WI38 (cell line): Measurements from ENCODE around the gene LRP6.
"Not testable (repeated sequence)": the region's sequence is repeated elsewhere in the genome, so short reads cannot be mapped to it uniquely, and the experiment has no call there.

ENCODE experiments used
- H3K4me3 ChIP-seq: 2 replicates; pipeline ENCODE4 v1.5.1; 2011; ENCODE audit warnings: low read depth, mild to moderate bottlenecking, control low read depth, low read length
- CTCF ChIP-seq: IDR thresholded peaks from 2 replicates; pipeline ENCODE4 v1.5.1; 2012; ENCODE audit warnings: low read depth, mild to moderate bottlenecking, control low read depth, low read length

The LRP6 gene

GRCh38 chr12:12123036-12123604 is 143.7 kb downstream of the LRP6 start:
- TF ChIP-seq CTCF = no peak
- no peak overlapping the region for H3K4me3 ChIP-seq

- no peak overlapping the region for H3K4me3 ChIP-seq
- TF ChIP-seq CTCF = no peak
These were observed 145.8 kb downstream of the LRP6 start for GRCh38 chr12:12121061-12121460.

DNA sequence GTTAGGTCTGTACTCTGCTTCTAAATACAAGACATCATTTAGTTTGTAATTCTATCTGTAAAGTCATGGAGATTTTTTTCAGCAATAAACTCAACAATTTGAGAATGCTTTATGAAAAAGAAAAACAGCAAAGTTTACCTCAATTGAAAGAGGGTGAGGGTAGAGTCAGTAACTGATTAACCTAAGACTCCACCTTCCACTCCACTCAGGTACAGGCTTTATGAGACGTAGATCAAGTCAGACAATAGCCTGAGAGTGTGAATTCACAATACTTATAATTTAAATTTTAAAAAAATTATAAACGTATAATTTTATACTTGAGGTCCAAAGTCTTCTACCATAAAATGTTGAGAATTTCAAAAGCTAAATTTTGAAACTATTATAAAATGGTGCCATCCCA is 150.2 kb downstream of the LRP6 start:
- H3K4me3 ChIP-seq = no peak overlapping the region
- no peak for TF ChIP-seq CTCF

DNA sequence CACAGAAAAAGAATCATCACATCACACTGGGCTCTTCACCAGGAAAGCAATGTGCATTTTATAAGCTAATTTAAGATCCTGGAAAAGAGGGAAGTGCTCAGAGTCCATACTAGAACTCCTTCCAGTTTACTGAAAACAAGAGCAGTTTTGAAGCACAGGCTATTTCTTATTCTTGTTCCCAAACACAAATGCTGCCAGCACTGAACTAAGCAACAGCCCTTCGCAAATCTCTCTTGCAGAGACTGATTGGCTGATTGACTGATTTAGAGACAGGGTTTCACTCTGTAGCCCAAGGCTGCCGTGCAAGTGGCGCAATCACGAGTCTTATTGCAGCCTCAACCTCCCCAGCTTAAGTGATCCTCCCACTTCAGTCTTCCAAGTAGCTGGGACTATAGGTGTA is 151.3 kb downstream of the LRP6 start:
- no peak overlapping the region for H3K4me3 ChIP-seq
- no peak for TF ChIP-seq CTCF

- H3K4me3 ChIP-seq = not testable (repeated sequence)
These were observed 155.8 kb downstream of the LRP6 start for GRCh38 chr12:12110923-12111555.

DNA sequence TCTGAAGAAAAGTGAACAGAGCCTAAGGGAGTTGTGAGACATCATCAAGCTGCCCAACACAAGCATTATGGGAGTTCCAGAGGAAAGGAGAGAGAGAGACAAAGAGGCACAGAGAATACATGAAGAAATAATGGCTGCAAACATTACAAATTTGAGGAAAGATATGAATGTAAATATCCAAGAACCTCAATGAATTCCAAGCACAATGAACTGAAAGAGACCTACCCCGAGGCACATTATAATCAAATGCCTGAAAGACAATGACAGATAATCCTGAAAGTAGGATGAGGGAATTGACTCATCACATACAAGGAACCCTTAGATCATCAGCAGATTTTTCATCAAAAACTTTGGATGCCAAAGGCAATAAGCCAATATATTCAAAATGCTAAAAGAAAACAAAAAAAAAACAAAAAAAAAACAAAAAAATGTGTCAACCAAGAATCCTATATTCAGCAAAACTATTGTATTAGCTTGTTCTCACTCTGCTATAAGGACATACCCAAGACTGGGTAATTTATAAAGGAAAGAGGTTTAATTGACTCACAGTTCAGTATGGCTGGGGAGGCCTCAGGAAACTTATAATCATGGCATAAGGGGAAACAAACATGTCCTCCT is 158.3 kb downstream of the LRP6 start:
- no peak overlapping the region for H3K4me3 ChIP-seq
- TF ChIP-seq CTCF = no peak

DNA sequence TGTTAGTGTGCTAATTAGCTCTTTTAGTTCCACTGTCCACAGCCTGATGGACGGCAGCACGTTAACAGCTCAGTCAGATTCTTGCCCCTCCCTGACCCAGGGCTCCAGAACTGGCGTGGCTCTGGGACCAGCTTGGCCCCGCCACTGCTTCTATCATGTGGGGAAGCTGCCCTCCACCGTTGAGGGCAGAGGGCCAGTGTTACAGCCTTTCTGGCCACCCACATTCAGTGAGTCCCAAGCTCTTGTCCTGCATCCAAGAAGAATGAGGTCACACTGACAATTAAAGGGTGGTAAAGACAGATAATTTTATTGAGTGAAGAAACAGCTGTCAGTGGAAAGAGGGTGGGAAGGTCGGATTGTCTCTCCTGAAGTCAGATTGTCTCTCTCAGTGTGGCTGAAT is 159.2 kb downstream of the LRP6 start:
- no peak for TF ChIP-seq CTCF
- no peak overlapping the region for H3K4me3 ChIP-seq

DNA sequence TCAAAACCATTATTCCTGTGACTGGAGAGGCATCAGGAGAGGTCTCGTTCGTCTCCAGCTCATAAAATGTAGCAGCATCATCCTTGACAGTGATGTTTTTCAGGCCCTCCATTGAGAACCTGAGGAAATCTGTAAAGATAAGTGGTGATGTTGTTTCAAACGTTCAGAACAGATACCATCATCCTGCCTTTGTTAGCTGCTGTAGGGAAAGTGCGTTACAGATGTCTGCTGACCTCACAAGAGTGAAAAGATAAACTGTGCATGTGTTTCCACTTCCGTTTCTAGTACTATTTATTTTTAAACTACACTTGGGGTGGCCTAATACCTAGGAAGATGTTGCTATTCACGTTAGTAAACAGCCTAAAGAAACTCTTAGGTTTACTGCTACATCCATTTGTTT is 167.7 kb downstream of the LRP6 start:
- no peak overlapping the region for H3K4me3 ChIP-seq
- no peak for TF ChIP-seq CTCF
